Stimulated activated effector memory CD8-positive, alpha-beta T cell treated with anti-CD3 and anti-CD28 coated beads, Interleukin-12 subunit alpha, Interleukin-12 subunit beta, amount 100 ng/mL, for 72 hours (primary cell): ENCODE data around the gene TUT4.
A peak's percentile ranks its signal among the peaks of the same experiment; 100 is the strongest.

Experiments used
- ATAC-seq: fragments of 150-1000 bp; cut with Tn5 transposase; 2 replicates; pipeline ENCODE4 v1.10.0; 2021
- DNase-seq, 2 donors: peaks; one replicate each; pipeline ENCODE4 v3.0.0; 2021 to 2022; ENCODE audit warnings: low spot score in 2 of 2
- H3K27ac Mint-ChIP-seq: one replicate; pipeline ENCODE4 v1.8.0; 2022; ENCODE audit warnings: mild to moderate bottlenecking, mixed read lengths
- H3K36me3 Mint-ChIP-seq: one replicate; pipeline ENCODE4 v1.8.0; 2022; ENCODE audit warnings: mild to moderate bottlenecking, mixed read lengths
- H3K4me1 Mint-ChIP-seq: one replicate; pipeline ENCODE4 v1.8.0; 2022; ENCODE audit warnings: mixed read lengths
- H3K4me3 Mint-ChIP-seq: one replicate; pipeline ENCODE4 v1.8.0; 2022; ENCODE audit warnings: mild to moderate bottlenecking, mixed read lengths
- H3K9me3 Mint-ChIP-seq: one replicate; pipeline ENCODE4 v1.8.0; 2022; ENCODE audit warnings: mixed read lengths

TUT4 gene

DNA sequence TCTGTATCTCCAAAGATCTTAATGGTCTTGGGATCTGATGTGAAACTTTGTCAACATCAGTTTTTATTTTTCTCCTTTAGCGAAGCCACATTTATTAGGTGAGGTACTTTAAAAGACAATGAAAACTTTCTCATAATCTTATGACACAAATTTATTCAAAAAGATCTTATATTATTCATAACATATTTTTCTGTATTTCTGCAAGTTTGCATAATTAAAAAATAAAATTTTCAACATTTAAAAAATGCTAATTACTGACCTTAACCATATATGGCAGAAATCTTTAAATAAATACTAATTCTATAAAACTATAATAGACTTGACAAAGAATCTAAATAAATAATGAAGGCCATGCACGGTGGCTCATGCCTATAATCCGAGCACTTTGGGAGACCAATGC, 75.9 kb downstream of the TUT4 start:
- ATAC-seq (no peak), DNase-seq (no peak)
- no peaks in the 10 kb centered on the region for H3K4me1 Mint-ChIP-seq
- H3K9me3 Mint-ChIP-seq = no peaks in the 10 kb centered on the region
- H3K36me3 Mint-ChIP-seq = peaks cover 12% of the 10 kb centered on the region
- no peak overlapping the region for H3K27ac Mint-ChIP-seq
- no peak overlapping the region for H3K4me3 Mint-ChIP-seq

DNA sequence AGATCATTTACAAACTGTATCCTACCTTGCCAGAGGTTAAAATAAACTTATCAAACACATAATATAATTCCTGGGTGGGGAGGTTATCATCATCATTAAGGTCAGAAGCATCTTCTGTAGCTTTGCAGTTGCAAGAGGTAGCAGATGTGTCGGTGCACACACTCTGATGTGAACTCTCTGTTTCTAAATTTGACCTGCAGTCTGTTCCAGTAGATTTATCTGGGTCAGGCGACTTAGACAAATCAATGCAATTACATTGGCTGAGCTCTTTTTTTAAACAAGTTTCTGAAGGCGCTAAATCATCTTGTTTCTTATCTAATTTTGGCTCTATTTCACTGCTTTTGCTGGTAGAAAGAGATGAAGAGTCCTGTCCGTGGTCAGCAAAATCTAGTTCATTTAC, 78.1 kb downstream of the TUT4 start:
- no peak for DNase-seq
- no peak for ATAC-seq
- Mint-ChIP-seq H3K9me3 (no peaks in the 10 kb centered on the region), H3K36me3 (peaks cover 12% of the 10 kb centered on the region), H3K4me1 (no peaks in the 10 kb centered on the region), H3K27ac (no peak overlapping the region), H3K4me3 (no peak overlapping the region)

DNA sequence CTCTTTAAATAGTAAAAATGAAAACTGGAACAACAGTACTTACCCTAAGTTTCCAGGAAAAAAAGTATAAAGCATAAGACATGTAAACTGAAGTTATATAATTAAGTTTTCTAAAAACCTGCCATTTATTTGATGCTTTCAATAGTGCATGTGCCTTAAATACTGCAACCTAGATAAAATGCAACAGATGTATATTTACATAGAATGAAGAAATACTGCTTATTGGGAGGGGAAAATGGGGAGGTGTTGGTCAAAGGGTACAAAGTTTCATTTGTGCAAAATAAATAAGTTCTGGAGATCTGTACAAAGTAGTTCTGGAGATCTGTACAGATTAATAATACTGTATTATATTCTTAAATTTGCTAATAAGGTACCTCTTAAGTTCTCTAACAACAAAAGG, 79.9 kb downstream of the TUT4 start:
- Mint-ChIP-seq H3K36me3 (peaks cover 23% of the 10 kb centered on the region), H3K4me3 (no peak overlapping the region), H3K27ac (no peak overlapping the region), H3K9me3 (no peaks in the 10 kb centered on the region), H3K4me1 (no peaks in the 10 kb centered on the region)
- ATAC-seq (no peak), DNase-seq (no peak)

DNA sequence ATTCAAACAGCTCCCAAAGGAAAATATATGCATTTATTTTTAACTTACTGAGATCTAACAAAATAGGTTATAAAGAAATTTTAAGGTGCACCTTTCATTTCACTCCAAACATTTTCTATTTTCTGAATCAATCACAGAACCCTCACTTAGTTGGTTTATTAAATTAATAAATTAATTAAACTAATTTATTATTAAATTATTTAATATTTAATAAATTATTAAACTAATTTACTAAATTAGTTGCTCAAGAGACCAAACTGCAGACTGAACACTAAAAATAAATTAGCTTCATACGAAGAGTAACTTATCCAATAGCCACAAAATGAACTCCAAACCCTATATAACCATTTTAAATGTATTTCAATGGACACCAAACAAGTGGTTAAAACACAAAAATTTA, 80.5 kb downstream of the TUT4 start:
- no peaks in the 10 kb centered on the region for H3K9me3 Mint-ChIP-seq
- H3K36me3 Mint-ChIP-seq = peaks cover 30% of the 10 kb centered on the region
- DNase-seq = no peak
- no peak for ATAC-seq
- peaks cover 5% of the 10 kb centered on the region for H3K4me1 Mint-ChIP-seq
- H3K27ac Mint-ChIP-seq = no peak overlapping the region
- H3K4me3 Mint-ChIP-seq = no peak overlapping the region

DNA sequence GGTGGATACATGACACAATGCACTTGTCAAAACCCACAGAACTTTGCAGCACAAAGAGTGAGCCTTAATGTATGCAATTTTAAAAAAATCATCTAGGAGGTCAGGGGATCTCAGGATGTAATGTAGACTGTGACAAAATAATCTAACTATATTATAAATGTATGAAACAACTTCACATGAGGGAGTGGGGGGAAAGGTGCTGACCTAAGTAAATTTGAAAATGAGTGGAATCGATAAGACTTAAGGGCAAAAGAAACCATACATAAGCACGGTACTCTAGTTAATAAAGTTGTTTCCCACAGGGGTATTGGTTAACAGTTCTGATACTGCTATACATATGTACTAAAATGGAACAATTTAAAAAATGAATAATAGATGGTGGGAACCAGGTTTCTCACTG, 83.8 kb downstream of the TUT4 start:
- peaks cover 6% of the 10 kb centered on the region for H3K4me1 Mint-ChIP-seq
- H3K27ac Mint-ChIP-seq = no peak overlapping the region
- peaks cover 41% of the 10 kb centered on the region for H3K36me3 Mint-ChIP-seq

DNA sequence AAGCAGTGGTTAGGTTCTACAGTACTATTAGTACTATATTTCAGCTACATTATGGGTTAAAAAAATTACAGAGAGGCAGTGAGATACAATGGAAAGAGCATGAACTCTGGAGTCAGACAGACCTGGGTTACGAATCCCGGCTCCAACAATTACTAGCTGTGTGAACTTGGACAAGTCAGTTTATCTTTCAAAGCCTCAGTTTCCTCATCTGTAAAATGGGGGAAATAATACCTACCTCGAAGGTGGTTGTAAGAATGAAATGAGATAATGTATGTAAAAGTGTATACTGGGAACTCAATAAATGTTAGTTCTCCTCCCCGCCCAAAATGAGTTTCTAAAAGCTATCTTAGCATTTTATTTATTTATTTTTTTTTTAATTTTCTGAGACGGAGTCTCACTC, 89.0 kb downstream of the TUT4 start:
- no peak overlapping the region for H3K4me3 Mint-ChIP-seq
- peaks cover 27% of the 10 kb centered on the region for H3K36me3 Mint-ChIP-seq
- peaks cover 6% of the 10 kb centered on the region for H3K4me1 Mint-ChIP-seq
- H3K27ac Mint-ChIP-seq = peak overlapping the region; percentile 51
- no peaks in the 10 kb centered on the region for H3K9me3 Mint-ChIP-seq
- no peak for DNase-seq
- ATAC-seq = no peak

More for the DNA sequence above, 83.8 kb downstream of the TUT4 start:
- H3K9me3 Mint-ChIP-seq = no peaks in the 10 kb centered on the region
- no peak for ATAC-seq
- no peak for DNase-seq
- H3K4me3 Mint-ChIP-seq = no peak overlapping the region

DNA sequence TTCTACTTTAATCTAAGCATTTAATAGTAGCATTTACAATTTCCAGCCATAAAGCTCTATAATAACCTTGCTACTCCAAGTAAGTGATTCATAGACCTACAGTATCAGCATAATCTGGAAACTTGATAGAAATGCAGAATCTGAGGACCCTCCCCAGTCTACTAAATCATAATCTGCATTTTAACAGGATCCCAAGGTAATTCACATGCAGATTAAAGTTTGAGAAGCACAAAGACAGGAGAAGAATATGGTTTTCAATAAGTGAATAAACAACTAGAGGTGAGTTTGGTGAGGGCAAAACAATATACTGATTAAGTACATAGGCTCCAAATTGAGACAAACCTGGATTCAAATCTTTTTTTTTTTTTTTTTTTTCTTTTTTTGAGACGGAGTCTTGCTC, 91.1 kb downstream of the TUT4 start:
- Mint-ChIP-seq H3K27ac (no peak overlapping the region), H3K4me1 (no peaks in the 10 kb centered on the region), H3K9me3 (no peaks in the 10 kb centered on the region), H3K36me3 (peaks cover 25% of the 10 kb centered on the region), H3K4me3 (no peak overlapping the region)
- ATAC-seq = no peak
- no peak for DNase-seq

DNA sequence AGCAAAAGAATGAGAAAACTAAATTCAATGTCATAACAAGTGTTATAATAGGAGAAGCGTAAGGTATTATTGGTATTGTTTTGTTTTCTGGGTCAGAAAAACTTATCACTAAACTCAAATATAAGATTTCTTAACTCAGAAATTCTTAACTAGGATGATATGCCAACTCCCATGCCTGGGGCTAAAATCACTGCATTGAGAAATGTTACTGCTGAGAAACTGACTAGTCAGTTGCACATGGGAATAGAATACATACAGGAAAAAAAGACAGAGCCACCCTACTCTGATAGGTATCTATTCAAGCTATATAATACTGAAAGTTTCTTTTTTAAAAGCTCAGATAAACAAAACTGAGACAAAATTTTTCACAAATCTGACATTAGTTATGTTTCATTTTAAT, 92.2 kb downstream of the TUT4 start:
- Mint-ChIP-seq H3K9me3 (no peaks in the 10 kb centered on the region), H3K4me3 (no peak overlapping the region), H3K4me1 (no peaks in the 10 kb centered on the region), H3K36me3 (peaks cover 24% of the 10 kb centered on the region), H3K27ac (no peak overlapping the region)
- DNase-seq = no peak
- no peak for ATAC-seq

- Mint-ChIP-seq H3K36me3 (peaks cover 52% of the 10 kb centered on the region), H3K9me3 (no peaks in the 10 kb centered on the region), H3K4me1 (no peaks in the 10 kb centered on the region), H3K27ac (no peak overlapping the region), H3K4me3 (no peak overlapping the region)
- DNase-seq (no peak), ATAC-seq (no peak)
Measured at GRCh38 chr1:52455686-52456085, 97.2 kb downstream of the TUT4 start.

- Mint-ChIP-seq H3K9me3 (no peaks in the 10 kb centered on the region), H3K4me3 (no peak overlapping the region), H3K4me1 (no peaks in the 10 kb centered on the region), H3K27ac (no peak overlapping the region), H3K36me3 (peaks cover 52% of the 10 kb centered on the region)
- DNase-seq = no peak
- ATAC-seq = no peak
Measured at GRCh38 chr1:52454779-52455178, 98.1 kb downstream of the TUT4 start.

- Mint-ChIP-seq H3K27ac (no peak overlapping the region), H3K9me3 (no peaks in the 10 kb centered on the region), H3K36me3 (peaks cover 50% of the 10 kb centered on the region), H3K4me3 (no peak overlapping the region), H3K4me1 (no peaks in the 10 kb centered on the region)
- ATAC-seq = no peak
- no peak for DNase-seq
Measured at GRCh38 chr1:52454127-52454526, 98.8 kb downstream of the TUT4 start.

DNA sequence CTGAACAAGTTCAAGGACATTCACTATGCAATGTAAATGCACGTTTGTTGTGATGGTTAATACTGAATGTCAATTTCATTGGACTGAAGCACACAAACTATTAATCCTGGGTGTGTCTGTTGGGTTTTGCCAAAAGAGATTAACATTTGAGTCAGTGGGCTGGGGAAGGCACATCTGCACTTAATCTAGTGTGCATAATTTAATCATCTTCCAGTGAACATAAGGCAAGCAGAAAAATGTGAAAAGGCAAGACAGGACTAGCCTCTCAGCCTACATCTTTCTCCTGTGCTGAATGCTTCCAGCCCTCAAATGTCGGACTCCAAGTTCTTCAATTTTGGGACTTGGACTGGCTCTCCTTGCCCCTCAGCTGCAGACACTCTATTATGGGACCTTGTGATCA, 108.4 kb downstream of the TUT4 start:
- DNase-seq (no peak), ATAC-seq (no peak)
- Mint-ChIP-seq H3K4me1 (no peaks in the 10 kb centered on the region), H3K27ac (no peak overlapping the region), H3K36me3 (peaks cover 89% of the 10 kb centered on the region), H3K9me3 (no peaks in the 10 kb centered on the region), H3K4me3 (no peak overlapping the region)

GRCh38 chr1:52439976-52440375, 112.9 kb downstream of the TUT4 start:
- Mint-ChIP-seq H3K4me3 (no peak overlapping the region), H3K36me3 (peaks cover 99% of the 10 kb centered on the region), H3K27ac (no peak overlapping the region), H3K4me1 (no peaks in the 10 kb centered on the region), H3K9me3 (no peaks in the 10 kb centered on the region)
- no peak for DNase-seq
- no peak for ATAC-seq

- H3K4me1 Mint-ChIP-seq = no peaks in the 10 kb centered on the region
- H3K27ac Mint-ChIP-seq = no peak overlapping the region
- H3K4me3 Mint-ChIP-seq = no peak overlapping the region
- no peaks in the 10 kb centered on the region for H3K9me3 Mint-ChIP-seq
- peaks cover 94% of the 10 kb centered on the region for H3K36me3 Mint-ChIP-seq
- no peak for DNase-seq
- ATAC-seq = no peak
Measured at GRCh38 chr1:52436817-52437216, 116.1 kb downstream of the TUT4 start.

DNA sequence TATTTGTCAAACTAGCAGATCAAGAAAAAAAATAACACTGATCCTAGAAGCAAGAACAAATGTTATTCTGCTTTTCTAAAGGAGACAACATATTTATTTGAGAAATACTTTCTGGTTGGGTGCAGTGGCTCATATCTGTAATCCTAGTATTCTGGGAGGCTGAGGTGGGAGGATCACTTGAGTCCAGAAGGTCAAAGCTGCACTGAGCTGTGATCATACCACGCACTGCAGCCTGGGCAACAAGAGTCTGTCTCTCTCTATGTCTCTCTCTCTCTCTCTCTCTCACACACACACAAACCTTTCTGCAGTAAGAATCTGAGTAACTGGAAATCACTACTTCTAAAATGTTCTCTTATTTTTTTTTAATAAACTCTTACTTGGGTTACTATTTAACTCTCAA, 117.2 kb downstream of the TUT4 start:
- H3K4me1 Mint-ChIP-seq = no peaks in the 10 kb centered on the region
- ATAC-seq (no peak), DNase-seq (no peak)
- no peaks in the 10 kb centered on the region for H3K9me3 Mint-ChIP-seq
- no peak overlapping the region for H3K4me3 Mint-ChIP-seq
- H3K27ac Mint-ChIP-seq = peak overlapping the region; percentile 81
- H3K36me3 Mint-ChIP-seq = peaks cover 94% of the 10 kb centered on the region

GRCh38 chr1:52435211-52435610, 117.7 kb downstream of the TUT4 start:
- ATAC-seq (no peak), DNase-seq (no peak)
- Mint-ChIP-seq H3K9me3 (no peaks in the 10 kb centered on the region), H3K36me3 (peaks cover 94% of the 10 kb centered on the region), H3K4me1 (no peaks in the 10 kb centered on the region), H3K27ac (peak overlapping the region; percentile 81), H3K4me3 (no peak overlapping the region)

GRCh38 chr1:52432807-52433206, 120.1 kb downstream of the TUT4 start:
- no peak for ATAC-seq
- peaks cover 95% of the 10 kb centered on the region for H3K36me3 Mint-ChIP-seq
- H3K4me1 Mint-ChIP-seq = no peaks in the 10 kb centered on the region
- H3K27ac Mint-ChIP-seq = no peak overlapping the region
- no peak overlapping the region for H3K4me3 Mint-ChIP-seq
- H3K9me3 Mint-ChIP-seq = no peaks in the 10 kb centered on the region
- no peak for DNase-seq
